Activated B cell treated with CpG ODN at 0.5 μM for 24 hours (primary cell): ENCODE results near the gene ARHGEF1. TPM values are rescaled to one million over a fixed set of nuclear protein-coding genes. Genes with fewer than 3 reads are reported as not detected.
A peak's percentile ranks its signal among the peaks of the same experiment; 100 is the strongest.

Source experiments
- ATAC-seq: fragments of 200-7000 bp; cut with Tn5 transposase; one replicate; pipeline ENCODE4 v1.10.0; 2021; ENCODE audit warnings: low read depth, mild to moderate bottlenecking, moderate library complexity
- CTCF ChIA-PET: fragments of 350-600 bp; sonication (Branson Sonifier 250); formaldehyde crosslinking; loops from one replicate; lab custom pipeline; 2021; ENCODE audit warnings: antibody characterized with exemption; lab: Charles Lee
- POLR2A ChIA-PET: fragments of 350-600 bp; sonication (Branson Sonifier 250); formaldehyde crosslinking; loops from one replicate; lab custom pipeline; 2021; ENCODE audit warnings: antibody characterized with exemption; lab: Charles Lee
- DNase-seq: peaks from one replicate; pipeline ENCODE4 v3.0.0; 2022
- H3K27ac Mint-ChIP-seq: one replicate; pipeline ENCODE4 v1.8.0; 2020; ENCODE audit warnings: mixed read lengths
- H3K27me3 Mint-ChIP-seq: one replicate; pipeline ENCODE4 v1.8.0; 2021; ENCODE audit warnings: mixed read lengths
- H3K36me3 Mint-ChIP-seq: one replicate; pipeline ENCODE4 v1.8.0; 2021; ENCODE audit warnings: low read depth, mixed read lengths
- H3K4me1 Mint-ChIP-seq: one replicate; pipeline ENCODE4 v1.8.0; 2021; ENCODE audit warnings: mixed read lengths
- H3K4me3 Mint-ChIP-seq: one replicate; pipeline ENCODE4 v1.8.0; 2020; ENCODE audit warnings: mild to moderate bottlenecking, mixed read lengths
- H3K9me3 Mint-ChIP-seq: one replicate; pipeline ENCODE4 v1.8.0; 2020; ENCODE audit warnings: mixed read lengths
- CTCF ChIP-seq: fragments of 200-600 bp; IDR thresholded peaks from one replicate; pipeline ENCODE4 v1.8.0; 2022; ENCODE audit warnings: antibody characterized with exemption, mild to moderate bottlenecking
- intact Hi-C: fragments of 100-400 bp; cut with micrococcal nuclease; formaldehyde crosslinking; loops from one replicate; pipeline ENCODE4 v1.15.1; 2024
- total RNA-seq: library from RNA; stranded (reverse); gene quantifications from 2 replicates; pipeline ENCODE4 v1.2.3, GENCODE V29; 2022

ARHGEF1 gene
- total RNA-seq, 1 donor from 2014 or later = 418 TPM

- H3K4me3 Mint-ChIP-seq = no peak overlapping the region
- ChIA-PET POLR2A (interaction anchor here (0.5 to 1.9 kb wide), 2 partner anchors 8 to 20 kb away, joined by 3 to 8 read pairs; no protein-coding TSS in a partner anchor), CTCF (interaction anchor here (1.0 kb wide), 1 partner anchor 19 kb away, joined by 3 read pairs; no protein-coding TSS in a partner anchor)
- TF ChIP-seq CTCF = no peak
- H3K27me3 Mint-ChIP-seq = no peaks in the 10 kb centered on the region
- H3K4me1 Mint-ChIP-seq = peaks cover 33% of the 10 kb centered on the region
- ATAC-seq = no peak
- H3K9me3 Mint-ChIP-seq = no peaks in the 10 kb centered on the region
- H3K27ac Mint-ChIP-seq = no peak overlapping the region
- peaks cover 61% of the 10 kb centered on the region for H3K36me3 Mint-ChIP-seq
- intact Hi-C loops = no loop called here
- DNase-seq = no peak
Observed at GRCh38 chr19:41892173-41892902, 9.4 kb downstream of the ARHGEF1 start.

GRCh38 chr19:41893899-41894298 lies 10.9 kb downstream of the ARHGEF1 start:
- Mint-ChIP-seq H3K27me3 (no peaks in the 10 kb centered on the region), H3K9me3 (no peaks in the 10 kb centered on the region), H3K27ac (peak overlapping the region; percentile 18), H3K36me3 (peaks cover 70% of the 10 kb centered on the region), H3K4me1 (peaks cover 19% of the 10 kb centered on the region), H3K4me3 (no peak overlapping the region)
- ATAC-seq (no peak), DNase-seq (no peak)
- ChIA-PET POLR2A (no interaction called here), CTCF (interaction anchor here (0.9 kb wide), 1 partner anchor 21 kb away, joined by 3 read pairs; no protein-coding TSS in a partner anchor)
- intact Hi-C loops = no loop called here
- no peak for TF ChIP-seq CTCF

- ChIA-PET POLR2A (no interaction called here), CTCF (interaction anchor here (0.9 kb wide), 1 partner anchor 21 kb away, joined by 3 read pairs; no protein-coding TSS in a partner anchor)
- ATAC-seq = no peak
- Mint-ChIP-seq H3K4me3 (no peak overlapping the region), H3K27ac (no peak overlapping the region), H3K27me3 (no peaks in the 10 kb centered on the region), H3K4me1 (peaks cover 18% of the 10 kb centered on the region), H3K9me3 (no peaks in the 10 kb centered on the region), H3K36me3 (peaks cover 70% of the 10 kb centered on the region)
- no peak for TF ChIP-seq CTCF
- intact Hi-C loops = no loop called here
- DNase-seq = no peak
Observed at GRCh38 chr19:41894350-41894749, 11.4 kb downstream of the ARHGEF1 start.

GRCh38 chr19:41895745-41896580 lies 13.0 kb downstream of the ARHGEF1 start:
- Mint-ChIP-seq H3K27ac (peak overlapping the region; percentile 57), H3K36me3 (peaks cover 72% of the 10 kb centered on the region), H3K9me3 (no peaks in the 10 kb centered on the region), H3K4me3 (no peak overlapping the region), H3K4me1 (peaks cover 13% of the 10 kb centered on the region), H3K27me3 (no peaks in the 10 kb centered on the region)
- DNase-seq (no peak), ATAC-seq (no peak)
- ChIA-PET CTCF (interaction anchor here (1.0 kb wide), 1 partner anchor 23 kb away, joined by 4 read pairs; no protein-coding TSS in a partner anchor), POLR2A (interaction anchor here (1.5 to 1.6 kb wide), 2 partner anchors 12 to 16 kb away, joined by 4 to 6 read pairs; no protein-coding TSS in a partner anchor)
- intact Hi-C loops = no loop called here
- no peak for TF ChIP-seq CTCF

GRCh38 chr19:41896581-41896942 lies 13.6 kb downstream of the ARHGEF1 start:
- ATAC-seq (no peak), DNase-seq (no peak)
- H3K4me1 Mint-ChIP-seq = peaks cover 11% of the 10 kb centered on the region
- no peaks in the 10 kb centered on the region for H3K9me3 Mint-ChIP-seq
- no peak overlapping the region for H3K4me3 Mint-ChIP-seq
- intact Hi-C loops = no loop called here
- H3K36me3 Mint-ChIP-seq = peaks cover 70% of the 10 kb centered on the region
- no peaks in the 10 kb centered on the region for H3K27me3 Mint-ChIP-seq
- TF ChIP-seq CTCF = no peak
- no peak overlapping the region for H3K27ac Mint-ChIP-seq
- POLR2A ChIA-PET = interaction anchor here (1.5 to 1.6 kb wide), 2 partner anchors 12 to 16 kb away, joined by 4 to 6 read pairs; no protein-coding TSS in a partner anchor
- CTCF ChIA-PET = no interaction called here
